ENCODE results near the gene C14orf93. TPM values are rescaled to one million over a fixed set of nuclear protein-coding genes. Genes with fewer than 3 reads are reported as not detected.

The C14orf93 gene
- total and polyA plus RNA-seq, 9 of the 15 experiments (the other 6 are each of a cell fraction or from before 2014, with no cell fraction given) = 2.2 to 22.4 (median 16.1) TPM

DNA sequence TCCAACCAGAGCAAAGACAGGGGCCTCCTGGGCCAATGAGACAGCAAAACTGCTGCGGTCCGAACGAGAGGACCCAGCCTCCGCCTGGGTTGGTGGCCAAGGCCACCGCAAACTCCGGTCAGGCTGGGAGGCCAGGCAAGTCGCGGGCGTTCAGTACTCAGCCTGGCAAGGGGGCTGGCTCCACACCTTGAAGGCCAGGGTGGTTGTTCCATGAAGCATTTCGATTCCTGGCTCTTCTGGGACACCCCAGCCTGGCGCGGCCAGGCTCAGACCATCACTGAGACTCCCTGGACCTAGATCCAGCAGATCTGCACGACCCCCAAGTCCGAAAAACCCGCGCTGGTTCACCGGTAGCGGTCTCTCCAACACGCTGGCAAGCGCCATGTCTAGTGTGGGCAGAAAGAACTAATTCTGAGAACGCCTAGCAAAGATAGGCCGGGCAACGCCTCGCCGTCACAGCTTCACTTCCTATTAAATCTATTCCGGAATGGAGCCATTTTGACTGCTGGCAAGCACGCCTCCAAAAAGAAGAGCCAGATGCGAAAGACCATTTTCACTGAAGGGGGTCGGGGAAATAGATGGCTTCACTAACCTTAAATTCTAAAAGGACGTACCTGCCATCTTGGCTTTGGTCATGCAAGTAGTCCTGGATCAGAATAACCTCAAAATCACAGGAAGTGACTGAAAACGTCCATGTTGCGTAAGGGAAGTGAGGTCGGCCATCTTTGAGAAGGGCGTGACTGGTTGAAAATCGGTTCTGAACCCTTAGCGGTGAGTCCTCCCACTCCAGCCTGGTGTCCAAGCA lies 24.8 kb upstream of the C14orf93 start, which contains the start of gene PSMB5 (continued):
- TF ChIP-seq, protein P1, sequence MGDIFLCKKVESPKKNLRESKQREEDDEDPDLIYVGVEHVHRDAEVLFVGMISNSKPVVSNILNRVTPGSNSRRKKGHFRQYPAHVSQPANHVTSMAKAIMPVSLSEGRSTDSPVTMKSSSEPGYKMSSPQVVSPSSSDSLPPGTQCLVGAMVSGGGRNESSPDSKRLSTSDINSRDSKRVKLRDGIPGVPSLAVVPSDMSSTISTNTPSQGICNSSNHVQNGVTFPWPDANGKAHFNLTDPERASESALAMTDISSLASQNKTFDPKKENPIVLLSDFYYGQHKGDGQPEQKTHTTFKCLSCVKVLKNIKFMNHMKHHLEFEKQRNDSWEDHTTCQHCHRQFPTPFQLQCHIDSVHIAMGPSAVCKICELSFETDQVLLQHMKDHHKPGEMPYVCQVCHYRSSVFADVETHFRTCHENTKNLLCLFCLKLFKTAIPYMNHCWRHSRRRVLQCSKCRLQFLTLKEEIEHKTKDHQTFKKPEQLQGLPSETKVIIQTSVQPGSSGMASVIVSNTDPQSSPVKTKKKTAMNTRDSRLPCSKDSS (IDR thresholded peaks at IDR 0.05; ENCODE audit: low read depth, partially characterized antibody) = no peak
- TF ChIP-seq ZNF239 (CRISPR knock-in tag; IDR thresholded peaks at IDR 0.05) (no peak), ZNF253 (CRISPR knock-in tag; conservative IDR thresholded peaks at IDR 0.05) (no peak), ETV1 (tag; conservative IDR thresholded peaks at IDR 0.05; ENCODE audit: low read depth) (0 out of 2 replicates have a peak, but pooled peaks have one; percentile 14), CHD4 (IDR thresholded peaks at IDR 0.05; ENCODE audit: insufficient read depth, insufficient replicate concordance, low read depth, low read length, poor library complexity, severe bottlenecking) (no peak), POLR3A (IDR thresholded peaks at IDR 0.05; ENCODE audit: borderline replicate concordance, extremely low read depth, insufficient read depth, insufficient read length) (no peak), RNF2 (IDR thresholded peaks at IDR 0.05) (no peak), MGA (IDR thresholded peaks at IDR 0.05) (no peak), SETDB1 (IDR thresholded peaks at IDR 0.05; ENCODE audit: low read length) (no peak), SIRT6 (IDR thresholded peaks at IDR 0.05; ENCODE audit: low read depth, low read length) (no peak)
- TF ChIP-seq, protein P2, sequence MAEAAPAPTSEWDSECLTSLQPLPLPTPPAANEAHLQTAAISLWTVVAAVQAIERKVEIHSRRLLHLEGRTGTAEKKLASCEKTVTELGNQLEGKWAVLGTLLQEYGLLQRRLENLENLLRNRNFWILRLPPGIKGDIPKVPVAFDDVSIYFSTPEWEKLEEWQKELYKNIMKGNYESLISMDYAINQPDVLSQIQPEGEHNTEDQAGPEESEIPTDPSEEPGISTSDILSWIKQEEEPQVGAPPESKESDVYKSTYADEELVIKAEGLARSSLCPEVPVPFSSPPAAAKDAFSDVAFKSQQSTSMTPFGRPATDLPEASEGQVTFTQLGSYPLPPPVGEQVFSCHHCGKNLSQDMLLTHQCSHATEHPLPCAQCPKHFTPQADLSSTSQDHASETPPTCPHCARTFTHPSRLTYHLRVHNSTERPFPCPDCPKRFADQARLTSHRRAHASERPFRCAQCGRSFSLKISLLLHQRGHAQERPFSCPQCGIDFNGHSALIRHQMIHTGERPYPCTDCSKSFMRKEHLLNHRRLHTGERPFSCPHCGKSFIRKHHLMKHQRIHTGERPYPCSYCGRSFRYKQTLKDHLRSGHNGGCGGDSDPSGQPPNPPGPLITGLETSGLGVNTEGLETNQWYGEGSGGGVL (CRISPR knock-in tag; IDR thresholded peaks at IDR 0.05) = no peak
